Naive B cell (primary cell): Measurements from ENCODE around the gene PAK2. TPM values are rescaled to one million over a fixed set of nuclear protein-coding genes. Genes with fewer than 3 reads are reported as not detected.

Experiments
- ATAC-seq, 2 donors: fragments of 150-1000 bp; cut with Tn5 transposase; 2 replicates each; pipeline ENCODE4 v1.10.0; 2021; ENCODE audit warnings: low read depth in 2 of 2, mild to moderate bottlenecking in 2 of 2, moderate library complexity in 2 of 2
- DNase-seq: peaks from one replicate; pipeline ENCODE4 v3.0.0; 2022
- H3K27ac Mint-ChIP-seq, 6 donors: one replicate each; pipeline ENCODE4 v1.8.0; 2020 to 2022; ENCODE audit warnings: mild to moderate bottlenecking in 6 of 6, mixed read lengths in 6 of 6, moderate library complexity in 5 of 6, inconsistent platforms in 2 of 6
- H3K27me3 Mint-ChIP-seq, 3 donors: one replicate each; pipeline ENCODE4 v1.8.0; 2021 to 2022; ENCODE audit warnings: mixed read lengths in 3 of 3, mild to moderate bottlenecking in 1 of 3
- H3K36me3 Mint-ChIP-seq, 2 donors: one replicate each; pipeline ENCODE4 v1.8.0; 2020 to 2022; ENCODE audit warnings: mixed read lengths in 2 of 2, inconsistent platforms in 1 of 2, mild to moderate bottlenecking in 1 of 2
- H3K4me1 Mint-ChIP-seq, 3 donors: one replicate each; pipeline ENCODE4 v1.8.0; 2020 to 2022; ENCODE audit warnings: mixed read lengths in 3 of 3, inconsistent platforms in 1 of 3, mild to moderate bottlenecking in 1 of 3, moderate library complexity in 1 of 3
- H3K4me3 Mint-ChIP-seq, 8 donors: one replicate each; pipeline ENCODE4 v1.8.0; 2020 to 2022; ENCODE audit warnings: mild to moderate bottlenecking in 8 of 8, mixed read lengths in 8 of 8, moderate library complexity in 8 of 8, inconsistent platforms in 2 of 8
- H3K9me3 Mint-ChIP-seq, 7 donors: one replicate each; pipeline ENCODE4 v1.8.0; 2020 to 2022; ENCODE audit warnings: mixed read lengths in 7 of 7, mild to moderate bottlenecking in 5 of 7, inconsistent platforms in 2 of 7, moderate library complexity in 1 of 7
- polyA plus RNA-seq, 6 donors: library from polyadenylated mRNA; unstranded; fragments of 300-500 nt; fragmentation: Illumina TruSeq; gene quantifications; one replicate each; pipeline ENCODE4 v1.2.3, GENCODE V29; 2021; ENCODE audit warnings: low read depth in 6 of 6

The PAK2 gene
- polyA plus RNA-seq, 6 donors from 2014 or later: 37.4 to 47.7 (median 41.8) TPM

DNA sequence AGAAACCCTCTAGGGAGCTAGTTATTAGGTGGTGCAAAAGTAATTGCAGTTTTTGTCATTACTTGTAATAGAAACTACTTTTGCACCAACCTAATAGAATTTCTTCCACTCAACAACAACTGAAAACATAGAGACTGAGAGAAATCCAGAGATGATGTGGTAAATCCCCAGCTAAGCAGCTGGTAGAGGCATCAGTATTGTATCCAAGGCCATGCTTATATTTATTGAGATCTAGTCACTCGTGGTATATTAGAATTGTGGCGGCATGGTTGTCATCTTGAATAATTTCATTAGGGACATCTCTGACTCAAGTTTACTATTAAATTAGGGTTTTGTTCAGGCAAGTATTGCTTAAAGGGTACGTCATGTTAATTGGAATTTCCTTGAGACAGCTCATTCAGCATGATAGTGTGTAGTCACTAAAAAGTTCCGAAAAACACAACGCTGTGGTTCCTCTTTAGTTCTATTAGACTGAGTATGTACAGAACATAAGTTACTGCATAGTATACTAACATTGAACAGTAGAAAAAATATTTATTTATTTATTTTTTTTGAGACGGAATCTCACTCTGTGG, 35.3 kb downstream of the PAK2 start:
- no peak for ATAC-seq
- Mint-ChIP-seq H3K27me3 (no peaks in the 10 kb centered on the region), H3K27ac (peak overlapping the region in 5 of 6 donors; percentile 34 to 84 (median 74)), H3K4me1 (peaks cover 45 to 76% (median 66%) of the 10 kb centered on the region in 3 donors), H3K4me3 (no peak overlapping the region), H3K9me3 (peaks cover 0 to 2% (median 0%) of the 10 kb centered on the region in 7 donors), H3K36me3 (peaks cover 0 to 2% of the 10 kb centered on the region in 2 donors)
- no peak for DNase-seq

DNA sequence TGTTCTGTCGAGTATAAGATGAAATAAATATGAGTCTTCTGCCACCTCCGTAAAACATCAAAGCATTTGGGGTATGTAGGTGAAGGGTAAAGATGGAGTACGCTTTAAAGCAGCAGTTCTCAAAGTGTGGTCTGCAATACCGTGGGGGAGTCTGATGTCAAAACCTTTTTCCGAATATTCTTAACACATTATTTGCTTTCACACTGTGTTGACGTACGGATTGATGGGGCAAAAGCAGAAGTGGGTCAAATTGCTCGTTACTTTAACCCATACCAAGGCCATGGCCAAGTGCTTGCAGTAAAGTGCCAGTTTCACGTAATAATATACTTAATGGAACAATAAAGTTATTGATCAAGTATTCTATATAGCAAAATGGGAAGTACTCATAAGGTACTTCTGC, 36.3 kb downstream of the PAK2 start:
- Mint-ChIP-seq H3K9me3 (peaks cover 0 to 3% (median 0%) of the 10 kb centered on the region in 7 donors), H3K4me3 (peak overlapping the region in 1 of 8 donors; percentile 0), H3K4me1 (peaks cover 49 to 71% (median 69%) of the 10 kb centered on the region in 3 donors), H3K27me3 (no peaks in the 10 kb centered on the region), H3K36me3 (peaks cover 0 to 7% of the 10 kb centered on the region in 2 donors), H3K27ac (peak overlapping the region in 3 of 6 donors; percentile 9 to 79 (median 47))
- ATAC-seq (peak; percentile 69 to 70), DNase-seq (no peak)

DNA sequence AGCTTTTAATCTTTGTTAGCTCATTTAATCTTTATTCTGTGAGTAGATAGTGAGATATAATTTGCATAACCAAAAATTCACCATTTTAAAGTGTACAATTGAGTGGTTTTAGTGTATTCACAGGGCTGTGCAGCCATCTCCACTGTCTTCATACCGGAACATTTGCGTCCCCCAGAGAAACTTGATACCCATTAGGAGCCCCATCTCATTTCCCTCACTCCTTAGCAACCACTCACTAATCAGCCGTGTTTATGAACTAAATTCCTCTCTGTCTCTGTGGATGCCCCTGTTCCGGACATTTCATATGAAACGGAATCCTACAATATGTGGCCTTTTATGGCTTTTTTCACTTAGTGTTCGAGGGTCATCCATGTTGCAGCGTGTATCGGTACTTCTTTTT, 38.2 kb downstream of the PAK2 start:
- peaks cover 0 to 3% (median 0%) of the 10 kb centered on the region in 7 donors for H3K9me3 Mint-ChIP-seq
- H3K4me3 Mint-ChIP-seq: no peak overlapping the region
- DNase-seq (no peak), ATAC-seq (no peak)
- H3K4me1 Mint-ChIP-seq: peaks cover 30 to 57% (median 50%) of the 10 kb centered on the region in 3 donors
- H3K36me3 Mint-ChIP-seq: peaks cover 0 to 7% of the 10 kb centered on the region in 2 donors
- H3K27ac Mint-ChIP-seq: peak overlapping the region in 2 of 6 donors; percentile 30 to 48
- H3K27me3 Mint-ChIP-seq: no peaks in the 10 kb centered on the region

DNA sequence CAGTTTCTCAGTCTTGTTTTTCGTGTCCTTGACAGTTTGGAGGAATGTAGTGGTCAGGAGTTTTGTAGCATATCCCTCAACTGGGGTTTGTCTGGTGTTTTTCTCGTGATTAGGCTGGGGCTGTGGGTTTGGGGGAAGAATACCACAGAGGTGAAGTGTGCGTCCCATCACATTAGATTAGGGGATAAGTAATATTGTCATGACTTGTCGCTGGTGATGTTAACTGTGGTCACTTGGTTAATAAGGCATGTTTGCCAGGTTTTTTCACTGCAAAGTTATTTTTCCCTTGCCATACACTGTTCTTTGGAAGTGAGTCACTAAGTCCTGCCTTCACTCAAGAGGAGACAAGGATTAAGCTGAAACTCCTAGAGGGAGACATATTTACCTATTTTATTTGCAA, 39.1 kb downstream of the PAK2 start:
- H3K9me3 Mint-ChIP-seq: peaks cover 0 to 3% (median 0%) of the 10 kb centered on the region in 7 donors
- no peak for ATAC-seq
- peak overlapping the region in 2 of 6 donors; percentile 48 to 88 for H3K27ac Mint-ChIP-seq
- no peaks in the 10 kb centered on the region for H3K27me3 Mint-ChIP-seq
- no peak for DNase-seq
- peaks cover 0 to 7% of the 10 kb centered on the region in 2 donors for H3K36me3 Mint-ChIP-seq
- H3K4me3 Mint-ChIP-seq: no peak overlapping the region
- peaks cover 27 to 51% (median 44%) of the 10 kb centered on the region in 3 donors for H3K4me1 Mint-ChIP-seq

DNA sequence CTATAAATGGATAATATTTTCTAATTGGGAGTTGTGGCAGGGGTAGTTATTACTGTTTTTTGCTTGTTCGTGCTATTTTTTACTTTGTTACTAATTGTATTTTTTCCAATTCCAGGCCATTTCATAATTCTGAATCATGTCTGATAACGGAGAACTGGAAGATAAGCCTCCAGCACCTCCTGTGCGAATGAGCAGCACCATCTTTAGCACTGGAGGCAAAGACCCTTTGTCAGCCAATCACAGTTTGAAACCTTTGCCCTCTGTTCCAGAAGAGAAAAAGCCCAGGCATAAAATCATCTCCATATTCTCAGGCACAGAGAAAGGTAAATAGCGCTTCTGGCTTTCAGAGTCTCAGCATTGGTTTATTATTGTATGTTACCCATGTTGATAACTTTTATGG, 42.9 kb downstream of the PAK2 start:
- DNase-seq (no peak), ATAC-seq (no peak)
- peaks cover 18 to 33% (median 31%) of the 10 kb centered on the region in 3 donors for H3K4me1 Mint-ChIP-seq
- H3K4me3 Mint-ChIP-seq: no peak overlapping the region
- H3K27me3 Mint-ChIP-seq: no peaks in the 10 kb centered on the region
- H3K27ac Mint-ChIP-seq: no peak overlapping the region
- H3K36me3 Mint-ChIP-seq: peaks cover 0 to 18% of the 10 kb centered on the region in 2 donors
- H3K9me3 Mint-ChIP-seq: peaks cover 0 to 3% (median 0%) of the 10 kb centered on the region in 7 donors

GRCh38 chr3:196788528-196788927, 48.9 kb downstream of the PAK2 start:
- no peaks in the 10 kb centered on the region for H3K27me3 Mint-ChIP-seq
- peak overlapping the region in 2 of 6 donors; percentile 20 to 53 for H3K27ac Mint-ChIP-seq
- ATAC-seq (no peak), DNase-seq (no peak)
- peaks cover 19 to 25% (median 22%) of the 10 kb centered on the region in 3 donors for H3K4me1 Mint-ChIP-seq
- H3K36me3 Mint-ChIP-seq: peaks cover 24 to 25% of the 10 kb centered on the region in 2 donors
- H3K4me3 Mint-ChIP-seq: no peak overlapping the region
- H3K9me3 Mint-ChIP-seq: peaks cover 0 to 2% (median 0%) of the 10 kb centered on the region in 7 donors

DNA sequence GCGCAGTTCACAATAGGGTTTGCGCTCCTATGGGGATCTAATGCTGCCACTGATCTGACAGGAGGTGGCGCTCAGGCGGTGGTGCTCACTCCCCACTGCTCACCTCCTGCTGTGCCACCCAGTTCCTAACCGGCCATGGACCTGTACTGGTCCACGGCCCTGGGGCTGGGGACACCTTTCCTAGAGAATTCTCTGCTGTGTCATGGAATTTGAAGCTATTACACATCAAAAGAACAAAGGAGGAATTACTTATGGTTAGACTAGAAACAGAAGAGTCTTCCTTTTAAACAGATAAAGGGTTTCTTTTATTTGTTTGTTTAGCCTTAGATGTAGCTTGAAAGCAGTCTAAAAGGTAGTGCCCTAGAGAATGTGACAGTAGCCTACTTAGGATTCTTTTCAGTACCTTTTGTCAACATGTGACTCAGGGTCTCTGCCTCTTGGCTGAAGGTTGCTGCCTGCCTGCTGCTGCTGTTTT, 50.3 kb downstream of the PAK2 start:
- no peaks in the 10 kb centered on the region for H3K27me3 Mint-ChIP-seq
- ATAC-seq (no peak), DNase-seq (no peak)
- peaks cover 24 to 34% of the 10 kb centered on the region in 2 donors for H3K36me3 Mint-ChIP-seq
- H3K9me3 Mint-ChIP-seq: peaks cover 0 to 3% (median 0%) of the 10 kb centered on the region in 7 donors
- no peak overlapping the region for H3K4me3 Mint-ChIP-seq
- no peak overlapping the region for H3K27ac Mint-ChIP-seq
- H3K4me1 Mint-ChIP-seq: peaks cover 23 to 29% (median 24%) of the 10 kb centered on the region in 3 donors

DNA sequence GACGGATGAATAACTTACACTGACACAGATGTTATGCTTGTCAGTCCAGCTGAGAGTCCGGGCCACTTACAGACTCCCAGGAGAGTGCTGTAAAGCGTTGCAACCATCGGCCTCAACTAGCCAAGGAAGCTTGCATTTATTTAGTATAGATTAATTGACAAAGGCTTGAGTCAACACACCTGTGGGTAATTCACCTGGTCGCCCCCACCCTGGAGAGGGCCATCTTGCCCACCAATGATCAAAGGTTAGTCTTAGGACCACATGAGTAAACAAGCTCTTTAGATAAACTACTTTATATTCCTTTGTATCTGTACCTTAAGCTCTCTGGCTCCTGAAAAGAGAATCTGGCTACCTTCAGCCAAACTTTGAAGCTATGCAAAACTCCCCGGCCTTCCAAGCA, 51.0 kb downstream of the PAK2 start:
- H3K27ac Mint-ChIP-seq: peak overlapping the region in 1 of 6 donors; percentile 60
- H3K4me1 Mint-ChIP-seq: peaks cover 23 to 33% (median 24%) of the 10 kb centered on the region in 3 donors
- no peak overlapping the region for H3K4me3 Mint-ChIP-seq
- H3K9me3 Mint-ChIP-seq: peaks cover 0 to 3% (median 0%) of the 10 kb centered on the region in 7 donors
- ATAC-seq (no peak), DNase-seq (no peak)
- H3K36me3 Mint-ChIP-seq: peaks cover 17 to 34% of the 10 kb centered on the region in 2 donors
- no peaks in the 10 kb centered on the region for H3K27me3 Mint-ChIP-seq

DNA sequence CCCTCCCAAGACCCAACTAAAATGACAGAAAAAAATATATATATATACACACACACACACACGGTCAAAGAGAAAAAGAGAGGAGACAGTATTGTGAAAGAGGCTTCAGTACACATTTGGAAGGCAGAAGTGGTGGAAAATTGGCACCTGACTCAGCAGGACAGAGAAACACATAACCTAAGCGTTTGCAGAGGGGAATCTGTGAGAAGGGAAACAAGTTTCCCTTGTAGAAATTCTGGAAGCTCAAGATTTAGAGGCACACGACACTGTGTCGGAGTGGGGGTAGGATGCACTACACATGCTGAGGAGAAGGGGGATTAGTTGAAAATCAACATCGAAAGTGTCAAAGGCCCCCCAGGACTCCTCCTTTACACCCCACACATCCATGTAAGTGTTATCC, 53.1 kb downstream of the PAK2 start:
- DNase-seq: no peak
- Mint-ChIP-seq H3K27me3 (no peaks in the 10 kb centered on the region), H3K27ac (no peak overlapping the region), H3K36me3 (peaks cover 15 to 34% of the 10 kb centered on the region in 2 donors), H3K4me1 (peaks cover 19 to 27% (median 25%) of the 10 kb centered on the region in 3 donors), H3K9me3 (peaks cover 0 to 3% (median 0%) of the 10 kb centered on the region in 7 donors), H3K4me3 (no peak overlapping the region)
- no peak for ATAC-seq

- Mint-ChIP-seq H3K36me3 (peaks cover 15 to 34% of the 10 kb centered on the region in 2 donors), H3K4me1 (peaks cover 16 to 28% (median 22%) of the 10 kb centered on the region in 3 donors)
Measured at GRCh38 chr3:196793246-196793645, 53.6 kb downstream of the PAK2 start.

GRCh38 chr3:196794467-196794866, 54.8 kb downstream of the PAK2 start:
- Mint-ChIP-seq H3K9me3 (peaks cover 0 to 3% (median 0%) of the 10 kb centered on the region in 7 donors), H3K27ac (peak overlapping the region in 1 of 6 donors; percentile 60), H3K36me3 (peaks cover 15 to 27% of the 10 kb centered on the region in 2 donors)

More at GRCh38 chr3:196793246-196793645, 53.6 kb downstream of the PAK2 start:
- Mint-ChIP-seq H3K9me3 (peaks cover 0 to 3% (median 0%) of the 10 kb centered on the region in 7 donors), H3K27ac (peak overlapping the region in 2 of 6 donors; percentile 1 to 35), H3K4me3 (no peak overlapping the region), H3K27me3 (no peaks in the 10 kb centered on the region)
- DNase-seq (no peak), ATAC-seq (no peak)

GRCh38 chr3:196796317-196796716, 56.7 kb downstream of the PAK2 start:
- ATAC-seq: no peak
- DNase-seq: no peak
- no peak overlapping the region for H3K4me3 Mint-ChIP-seq
- H3K9me3 Mint-ChIP-seq: peaks cover 0 to 3% (median 0%) of the 10 kb centered on the region in 7 donors
- no peaks in the 10 kb centered on the region for H3K27me3 Mint-ChIP-seq
- peak overlapping the region in 3 of 6 donors; percentile 4 to 66 (median 64) for H3K27ac Mint-ChIP-seq
- peaks cover 8 to 20% of the 10 kb centered on the region in 2 donors for H3K36me3 Mint-ChIP-seq
- H3K4me1 Mint-ChIP-seq: peaks cover 15 to 25% (median 19%) of the 10 kb centered on the region in 3 donors

More at GRCh38 chr3:196794467-196794866, 54.8 kb downstream of the PAK2 start:
- DNase-seq (no peak), ATAC-seq (no peak)
- no peaks in the 10 kb centered on the region for H3K27me3 Mint-ChIP-seq
- no peak overlapping the region for H3K4me3 Mint-ChIP-seq
- peaks cover 12 to 28% (median 16%) of the 10 kb centered on the region in 3 donors for H3K4me1 Mint-ChIP-seq

DNA sequence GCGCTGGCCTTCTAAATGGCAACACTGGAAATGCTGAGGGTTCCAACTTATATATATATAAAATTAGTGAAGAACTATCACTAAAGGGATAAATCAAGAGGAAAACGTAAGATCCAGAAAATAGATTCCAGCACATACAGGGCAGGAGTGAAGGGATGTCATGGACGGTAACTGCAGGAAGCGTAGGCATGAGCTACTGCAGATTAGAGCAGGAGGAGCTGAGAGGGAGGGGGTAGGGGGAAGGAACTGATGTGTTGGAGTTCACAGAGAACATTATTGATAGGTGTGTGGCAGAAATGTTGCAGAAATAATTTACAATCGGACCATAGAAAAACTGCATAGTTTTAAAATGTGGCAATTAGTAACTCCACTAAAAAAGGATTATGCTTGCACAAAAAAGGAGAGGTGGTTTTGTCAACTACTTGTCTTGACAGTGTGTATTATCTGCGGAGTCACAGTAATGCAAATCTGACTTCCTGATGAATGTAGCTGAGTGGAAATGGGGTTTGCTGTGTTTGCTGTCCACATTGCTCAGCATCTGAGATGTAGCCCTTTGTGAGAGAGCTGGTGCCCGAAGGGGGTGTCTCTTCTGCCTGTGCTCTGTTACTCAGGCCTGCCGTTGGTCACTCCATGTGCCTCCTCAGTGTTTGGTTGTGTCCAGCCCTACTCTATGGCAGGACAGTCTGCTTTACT, 61.2 kb downstream of the PAK2 start:
- Mint-ChIP-seq H3K36me3 (peaks cover 0 to 6% of the 10 kb centered on the region in 2 donors), H3K9me3 (no peaks in the 10 kb centered on the region), H3K4me3 (no peak overlapping the region), H3K27ac (peak overlapping the region in 1 of 6 donors; percentile 43), H3K4me1 (peaks cover 7 to 12% (median 10%) of the 10 kb centered on the region in 3 donors), H3K27me3 (no peaks in the 10 kb centered on the region)
- DNase-seq (no peak), ATAC-seq (no peak)
